ENCODE results near the gene TMEFF2.
"Not testable (repeated sequence)": the region's sequence is repeated elsewhere in the genome, so short reads cannot be mapped to it uniquely, and the experiment has no call there.

TMEFF2 gene

DNA sequence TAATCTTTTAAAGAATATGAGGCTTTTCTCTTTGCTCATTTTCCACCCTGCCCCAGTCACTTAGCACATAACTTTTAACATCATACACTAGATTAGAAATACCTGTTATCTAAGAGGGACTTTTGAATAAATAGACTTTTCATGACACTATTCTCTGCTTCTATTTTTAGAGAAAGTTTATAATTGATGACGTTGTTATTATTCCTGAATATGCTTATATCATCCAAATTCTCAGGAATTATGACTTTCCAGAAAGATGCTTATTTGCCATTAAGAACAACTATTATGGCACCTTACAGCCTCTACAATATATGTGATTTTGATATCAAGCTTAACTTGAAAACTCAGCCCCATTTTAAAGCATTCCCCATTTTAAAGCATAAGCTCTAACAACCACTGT, 11.4 kb downstream of the TMEFF2 start:
- no peak for DNase-seq

DNA sequence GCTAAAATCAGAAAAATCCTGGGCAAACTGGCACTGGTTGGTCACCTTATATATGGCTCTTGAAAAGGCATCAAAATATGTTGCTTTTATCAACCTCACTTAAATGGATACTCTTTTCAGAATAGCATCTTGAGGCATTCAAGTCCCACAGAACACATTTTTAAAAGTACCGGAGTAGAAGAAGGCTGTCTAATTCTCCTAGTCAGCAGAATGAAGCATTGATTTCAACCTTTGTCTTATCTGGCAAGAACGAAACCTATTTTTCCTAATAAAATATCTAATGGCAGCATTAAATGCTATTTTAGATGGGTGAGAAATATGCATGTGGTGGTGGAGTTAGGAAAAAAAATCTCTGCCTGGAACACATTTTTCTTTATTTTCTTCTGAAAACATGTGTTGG, 27.8 kb downstream of the TMEFF2 start:
- no peak for DNase-seq

DNA sequence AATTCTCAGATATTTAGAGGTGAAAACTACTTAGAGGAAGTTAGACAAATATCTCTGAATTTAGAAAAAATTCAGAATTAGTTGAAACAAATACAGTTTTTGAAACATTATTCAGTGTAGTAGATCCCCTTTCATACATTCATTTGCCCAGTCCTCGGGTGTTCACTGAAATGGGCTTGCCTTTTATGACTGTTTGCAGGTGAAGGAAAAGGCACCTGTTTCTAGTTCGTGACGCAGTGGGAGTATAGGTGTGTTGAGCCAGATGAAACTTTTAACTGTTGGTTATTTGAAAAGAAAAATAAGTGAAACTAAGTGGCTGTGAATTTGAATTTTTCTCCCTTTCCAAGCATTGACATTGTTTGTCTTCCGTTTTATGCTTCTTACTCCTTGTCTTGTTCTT, 28.9 kb downstream of the TMEFF2 start:
- DNase-seq, result no peak

DNA sequence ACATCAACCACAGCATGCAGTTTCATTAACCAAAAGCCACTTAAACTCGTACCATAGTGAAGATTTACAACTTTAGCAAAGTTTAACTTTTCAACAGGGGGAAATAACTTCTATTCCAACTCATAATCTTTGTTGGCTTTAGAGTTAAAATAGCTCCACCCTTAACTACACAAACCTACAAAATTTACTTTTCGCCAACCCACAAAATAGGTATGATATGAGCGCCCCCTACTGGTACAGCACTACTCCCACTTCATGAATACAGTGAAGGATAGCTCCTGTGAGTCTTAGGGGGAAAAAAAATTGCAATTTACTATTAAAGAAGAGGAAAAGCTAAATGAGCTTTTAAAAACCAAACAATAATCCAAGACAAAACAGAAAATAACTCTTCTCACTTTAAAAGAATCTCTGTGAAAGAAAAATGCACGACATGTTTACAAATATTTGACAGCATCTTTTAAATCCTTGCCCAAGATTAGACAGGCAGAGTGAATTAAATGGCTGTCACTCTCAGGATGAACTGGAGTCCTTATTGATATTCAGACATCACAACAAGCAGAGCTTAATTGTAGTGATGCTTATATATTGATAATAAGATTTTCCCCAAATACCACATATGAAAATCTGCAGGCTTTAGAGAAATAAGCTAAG, 32.2 kb downstream of the TMEFF2 start:
- peak; percentile 54 for DNase-seq

DNA sequence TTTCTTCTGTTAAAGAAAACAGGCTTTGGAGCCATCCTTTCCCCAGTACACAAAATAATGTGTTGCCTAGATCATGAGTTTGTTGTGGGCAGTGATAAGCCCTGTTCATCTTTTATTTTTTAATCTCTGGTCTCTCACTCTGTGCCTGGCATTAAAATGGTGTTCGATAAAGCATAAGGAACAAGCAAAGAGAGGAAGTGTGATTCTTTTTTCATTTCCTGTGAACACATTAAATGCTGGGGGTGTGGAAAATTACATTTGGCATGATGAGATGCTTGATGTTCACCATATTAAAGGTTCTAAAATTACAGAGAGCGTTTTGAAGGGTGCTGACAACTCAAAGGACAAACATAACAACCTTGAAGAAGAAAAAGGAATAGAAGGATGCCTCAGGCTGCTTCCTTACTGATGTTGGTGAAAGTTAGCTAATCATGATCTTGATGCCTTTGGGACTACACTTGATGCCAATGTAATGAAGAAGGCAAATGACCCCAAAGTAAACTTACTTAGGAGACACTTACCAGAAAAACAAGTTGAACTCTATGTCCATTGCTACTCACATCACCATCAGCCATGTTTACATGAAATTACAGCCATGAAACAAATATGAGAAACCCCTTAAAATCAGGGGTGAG, 33.0 kb downstream of the TMEFF2 start:
- DNase-seq, result no peak

DNA sequence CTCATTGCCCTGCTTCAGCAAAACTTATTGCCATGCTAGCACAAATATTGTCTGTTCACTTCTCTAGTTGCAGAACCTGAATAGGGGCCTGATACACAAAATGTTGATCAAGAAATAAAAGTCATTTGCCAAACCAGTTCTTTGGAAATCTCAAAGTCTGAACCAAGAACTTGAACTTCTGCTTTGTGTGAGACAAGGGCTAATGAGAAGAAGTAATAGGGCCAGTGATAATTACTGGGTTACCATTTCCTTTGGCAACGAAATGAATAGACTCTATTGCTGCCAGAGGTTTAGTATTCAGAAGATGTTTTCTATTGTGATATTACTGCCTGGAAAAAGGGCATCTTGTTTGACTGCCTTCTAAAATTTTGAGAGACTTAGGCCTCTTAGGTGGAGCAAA, 35.0 kb downstream of the TMEFF2 start:
- no peak for DNase-seq

DNA sequence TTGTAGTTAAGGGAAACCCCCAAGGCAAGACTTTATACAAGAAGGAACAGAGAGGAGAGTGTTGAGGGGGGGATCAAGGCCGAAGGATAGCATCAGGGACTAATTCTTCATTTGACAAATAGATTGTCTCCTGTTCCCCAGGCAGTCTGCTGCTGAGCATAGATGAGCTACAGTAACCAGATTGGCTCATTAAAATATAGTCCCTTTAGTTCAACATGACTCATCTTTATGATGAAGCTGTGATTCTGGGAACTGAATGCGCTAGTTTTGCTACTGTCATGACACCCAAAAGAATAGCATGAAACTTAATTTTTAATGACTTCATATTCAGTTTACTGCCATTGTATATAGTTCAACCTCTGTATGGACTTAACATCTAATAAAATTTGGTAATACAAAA, 35.5 kb downstream of the TMEFF2 start:
- DNase-seq, result no peak

DNA sequence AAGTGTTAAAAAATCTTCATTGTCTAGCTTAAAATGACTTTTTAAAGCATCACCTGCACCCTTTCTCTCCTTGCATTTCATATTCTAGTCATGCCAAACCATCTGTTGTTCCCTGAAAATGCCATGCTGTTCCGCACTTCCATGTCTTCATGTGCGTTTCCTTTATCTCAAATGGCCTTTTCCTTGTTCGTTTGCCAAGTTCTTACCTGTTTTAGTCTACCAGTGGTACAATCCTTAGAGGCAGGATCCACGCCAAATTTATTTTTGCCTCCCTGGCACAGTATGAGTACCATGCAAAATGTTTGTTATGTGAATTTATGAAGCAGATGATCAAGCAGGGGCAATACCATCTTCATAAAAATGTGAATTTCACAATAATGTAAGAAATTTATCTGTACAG, 37.0 kb downstream of the TMEFF2 start:
- no peak for DNase-seq

DNA sequence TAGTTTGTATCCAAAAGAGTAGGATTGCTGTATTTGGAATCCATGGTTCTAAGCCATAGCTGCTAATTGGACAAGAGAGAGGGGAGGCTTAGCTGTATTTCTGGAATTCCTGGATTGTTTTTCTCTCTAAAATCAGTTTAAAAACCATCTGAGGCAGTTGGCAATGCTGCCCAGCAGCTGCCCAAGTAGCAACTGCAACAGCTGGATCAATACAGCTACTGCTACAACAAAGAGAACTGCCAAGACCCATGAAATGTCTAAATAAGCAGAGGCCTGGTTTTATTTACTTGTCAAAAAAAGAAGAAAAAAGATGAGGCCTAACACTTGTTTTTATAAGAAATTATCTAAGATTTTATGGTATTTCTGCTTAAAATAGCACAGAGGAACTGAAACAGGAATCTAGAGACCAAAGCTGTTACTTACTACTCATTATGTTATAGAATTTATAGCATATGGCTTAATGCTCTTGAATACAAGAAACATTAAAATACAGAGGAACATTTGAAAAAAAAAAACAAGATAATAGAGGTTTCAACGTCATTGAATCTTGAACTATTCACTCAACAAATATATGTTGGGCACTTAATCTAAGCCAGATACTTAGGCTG, 39.1 kb downstream of the TMEFF2 start:
- DNase-seq, result no peak

DNA sequence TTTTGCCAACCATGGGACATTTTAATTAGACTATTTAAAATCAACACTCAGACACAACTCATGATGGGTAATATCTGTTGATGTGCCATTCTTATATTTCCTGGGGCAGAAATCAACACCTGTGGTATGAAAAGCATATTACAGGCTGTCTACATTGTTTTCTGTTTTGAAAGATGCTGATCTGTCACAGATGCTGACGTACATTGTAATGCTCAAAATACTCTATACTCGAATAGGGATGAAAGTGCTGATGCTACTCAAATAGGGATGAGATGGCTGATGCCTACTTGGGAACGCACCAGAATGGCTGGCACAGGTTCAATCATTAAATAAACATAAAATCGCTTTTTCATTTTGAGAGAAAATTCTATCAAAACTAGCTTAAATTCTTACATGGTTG, 41.2 kb downstream of the TMEFF2 start:
- no peak for DNase-seq

DNA sequence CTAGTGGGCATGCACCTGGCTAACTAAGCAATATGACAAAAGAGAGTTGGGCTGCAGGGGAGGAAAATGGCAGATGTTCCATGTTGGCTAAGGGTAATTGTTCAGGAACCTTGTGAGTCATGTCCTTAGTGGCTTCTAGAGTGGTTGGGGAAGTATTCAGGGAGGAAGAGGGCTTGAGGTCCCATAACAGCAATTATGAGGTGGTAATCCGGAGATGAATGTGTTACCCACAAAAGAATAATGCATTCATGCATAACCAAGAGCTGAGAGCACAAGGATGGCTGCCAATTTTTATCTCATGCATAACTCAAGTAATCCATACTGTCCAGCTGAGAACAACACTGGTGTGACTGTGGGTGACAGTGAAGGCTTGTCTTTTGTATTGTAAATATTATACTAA, 42.9 kb downstream of the TMEFF2 start:
- DNase-seq, result no peak

DNA sequence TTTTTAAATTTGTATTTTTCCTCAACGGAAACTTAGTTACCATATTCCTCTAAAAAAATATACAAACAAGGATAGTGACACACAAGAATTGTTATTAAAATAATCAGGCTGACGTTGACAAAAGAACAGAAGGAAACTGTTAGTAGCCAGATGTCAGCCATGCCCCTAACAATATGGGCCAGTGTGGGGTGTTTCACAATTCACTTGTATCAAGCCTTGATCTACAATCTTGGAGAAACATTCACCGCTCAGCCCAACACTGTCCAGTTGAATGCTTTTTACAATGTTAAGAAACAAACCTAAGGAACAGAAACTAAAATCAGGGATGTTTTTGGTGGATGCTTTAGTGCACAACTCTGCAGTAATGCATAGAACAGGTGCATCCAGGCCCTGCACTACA, 44.6 kb downstream of the TMEFF2 start:
- no peak for DNase-seq

DNA sequence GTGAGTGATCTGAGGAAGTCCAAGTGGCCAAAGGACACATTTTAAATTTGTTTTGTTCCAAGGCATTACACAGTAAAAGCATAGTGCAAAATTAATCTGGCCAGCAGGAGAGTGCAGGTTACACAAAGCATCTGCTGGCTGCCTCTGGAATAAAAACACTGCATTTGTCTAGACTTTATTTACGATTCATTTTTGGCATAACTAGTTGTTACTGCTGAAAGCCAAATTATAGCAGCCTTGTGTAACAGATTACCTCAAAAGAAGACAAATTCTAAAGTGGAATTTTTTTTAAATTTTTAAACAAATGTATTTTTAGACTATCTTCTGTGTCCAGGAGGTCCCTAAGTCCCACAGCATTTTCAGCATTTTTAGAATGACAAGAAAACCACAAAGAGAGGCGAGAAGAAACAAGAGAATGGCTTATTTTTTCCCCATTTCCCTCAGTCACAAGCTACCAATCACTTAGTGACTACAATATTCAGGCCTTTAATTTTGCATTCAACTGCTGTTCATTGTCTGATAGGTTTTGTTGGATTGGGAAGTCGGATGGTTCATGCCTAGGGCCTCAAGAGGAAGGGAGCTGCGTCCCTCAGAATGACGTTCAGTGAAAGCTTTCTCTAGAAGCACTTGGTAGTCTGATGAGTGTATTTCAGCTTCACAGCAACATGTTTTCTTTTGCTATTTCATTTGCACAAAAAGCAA, 46.0 kb downstream of the TMEFF2 start:
- no peak for DNase-seq

DNA sequence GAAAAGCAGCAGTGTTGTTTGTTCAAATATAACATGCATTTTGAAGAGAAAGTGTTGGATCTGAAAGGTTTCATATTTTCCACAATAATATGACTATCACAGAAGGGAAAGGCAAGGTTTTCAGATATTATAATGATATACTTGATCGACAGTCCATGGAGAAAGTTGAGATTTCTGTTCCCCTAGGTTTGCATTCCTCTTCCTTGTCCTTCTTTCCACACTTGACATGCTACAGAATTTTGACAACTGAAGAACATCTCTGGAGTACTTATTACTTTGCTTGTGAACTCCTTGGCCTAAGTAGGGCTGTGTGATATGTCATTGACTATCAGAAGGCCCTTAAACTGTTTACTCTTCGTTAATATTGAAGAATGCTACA, 46.5 kb downstream of the TMEFF2 start:
- DNase-seq, result no peak

DNA sequence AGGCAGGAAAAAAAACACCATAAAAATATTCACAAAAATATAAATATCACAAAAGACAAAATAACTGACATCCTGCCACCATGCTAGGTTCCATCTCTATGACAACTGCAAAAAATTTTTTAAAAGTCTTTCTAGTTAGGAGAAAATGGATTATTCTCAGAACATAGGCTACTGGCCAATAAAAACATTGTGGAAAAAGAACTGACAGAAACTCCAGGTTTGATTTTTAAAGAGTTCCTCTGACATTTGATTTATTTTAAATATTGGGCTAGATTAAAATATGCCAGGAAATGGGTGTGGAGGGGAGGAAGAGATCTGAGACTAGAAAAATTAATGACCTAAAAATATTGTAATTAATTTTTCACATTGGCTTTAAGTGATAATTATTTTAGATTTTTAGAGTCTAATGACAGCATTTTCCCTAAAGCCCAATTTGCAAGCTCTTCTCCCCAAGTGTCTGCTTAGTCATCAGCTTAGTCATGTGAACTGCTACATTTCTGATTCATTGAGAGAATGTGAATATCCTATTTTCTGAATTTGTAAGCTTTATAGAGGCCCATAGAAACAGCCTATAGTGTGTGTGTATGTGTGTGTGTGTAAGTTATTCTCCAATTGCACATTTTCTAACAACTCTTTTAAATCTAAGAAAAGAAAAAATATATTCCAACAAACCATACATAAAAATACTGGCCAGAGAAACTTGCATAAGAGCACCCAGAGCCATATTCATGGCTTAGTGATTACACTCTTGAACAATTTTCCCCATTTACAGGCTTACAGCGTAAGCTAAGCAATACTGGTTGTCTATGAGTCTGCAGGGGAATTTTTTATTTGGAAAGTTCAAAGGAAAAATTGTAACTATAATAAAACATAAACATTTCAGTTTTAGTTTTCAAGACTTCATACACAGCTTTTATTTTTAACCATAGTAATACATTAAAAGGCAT, 48.4 kb downstream of the TMEFF2 start:
- no peak for DNase-seq

DNA sequence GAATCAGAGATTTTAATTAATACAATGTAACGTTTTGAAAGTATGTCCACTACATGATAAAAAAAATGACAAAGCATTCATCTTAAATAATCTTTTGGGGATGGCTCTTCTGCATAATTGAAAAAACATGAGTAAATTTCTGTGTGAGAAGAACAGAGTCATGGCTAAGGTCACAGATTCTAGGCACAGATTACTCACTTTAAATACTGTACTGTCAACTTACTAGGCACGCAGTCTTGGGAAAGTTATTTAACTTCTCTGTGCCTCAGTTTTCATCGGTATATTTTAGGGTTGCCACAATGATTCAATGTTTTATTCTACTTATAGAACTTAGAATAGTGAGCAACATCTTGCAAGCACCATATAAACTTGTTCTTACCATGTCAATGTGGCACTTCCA, 49.2 kb downstream of the TMEFF2 start:
- DNase-seq, result no peak

DNA sequence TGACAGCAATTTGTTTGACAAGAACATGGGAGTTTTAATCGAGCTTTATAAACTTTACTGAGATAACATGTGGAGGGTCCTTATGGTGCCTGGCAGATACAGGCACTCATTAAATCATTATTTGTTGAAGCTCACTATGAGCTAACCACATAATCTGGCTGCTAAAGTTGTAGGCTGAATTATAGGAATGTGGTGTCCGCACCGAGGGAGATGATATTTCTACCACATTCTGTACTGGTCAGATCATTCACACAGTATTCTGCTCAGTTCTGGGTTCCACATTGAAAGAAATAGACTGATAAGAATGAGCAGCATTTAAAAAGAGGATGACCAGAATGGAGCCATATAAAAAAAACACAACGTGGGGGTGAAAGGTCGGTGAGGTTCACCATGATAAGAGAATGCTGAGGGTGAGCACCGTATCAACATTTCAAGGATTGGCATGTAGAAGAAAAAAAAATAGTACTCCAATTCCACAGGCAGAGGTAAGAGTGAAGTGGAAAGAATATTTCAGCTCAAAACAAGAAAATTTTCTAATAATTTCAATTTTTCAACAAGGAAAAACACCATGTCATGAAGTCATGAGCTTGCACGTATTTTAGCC, 54.4 kb downstream of the TMEFF2 start:
- DNase-seq, result no peak

DNA sequence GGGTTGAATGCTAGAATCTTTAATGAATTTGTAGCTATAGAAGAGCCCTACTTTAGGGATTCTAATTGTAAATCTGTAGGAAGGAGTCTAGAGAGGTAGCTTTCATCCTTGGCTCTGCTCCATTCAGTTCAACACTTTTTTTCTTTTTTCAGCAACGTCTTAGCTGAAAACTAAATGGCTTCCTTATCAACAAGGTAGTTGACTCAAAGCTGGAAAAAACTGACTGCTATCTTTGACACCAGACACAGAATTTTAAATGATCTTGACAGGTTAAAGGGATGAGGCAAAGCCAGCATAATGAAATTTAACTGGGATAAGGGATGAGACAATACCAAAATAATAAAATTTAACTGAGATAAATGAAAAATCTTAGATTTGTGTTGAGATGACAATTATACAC, 54.9 kb downstream of the TMEFF2 start:
- no peak for DNase-seq

DNA sequence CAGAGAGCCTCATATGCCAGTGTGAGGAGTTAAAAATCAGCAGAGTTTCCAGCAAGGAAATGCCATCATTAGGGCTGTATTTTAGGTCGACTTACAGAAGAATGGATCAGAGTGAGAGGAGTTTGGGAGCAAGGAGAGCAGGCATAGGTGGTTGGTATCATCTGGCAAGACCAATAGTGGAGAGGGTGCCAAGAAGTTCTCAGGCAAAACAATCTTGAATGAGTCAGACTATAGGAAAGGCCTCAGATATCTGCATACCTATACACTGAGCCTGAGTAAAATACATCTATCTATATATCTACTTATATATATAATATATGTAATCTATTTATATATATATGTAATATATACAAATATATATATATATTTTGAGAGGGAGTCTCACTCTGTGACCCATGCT, 57.3 kb downstream of the TMEFF2 start:
- DNase-seq, result no peak

DNA sequence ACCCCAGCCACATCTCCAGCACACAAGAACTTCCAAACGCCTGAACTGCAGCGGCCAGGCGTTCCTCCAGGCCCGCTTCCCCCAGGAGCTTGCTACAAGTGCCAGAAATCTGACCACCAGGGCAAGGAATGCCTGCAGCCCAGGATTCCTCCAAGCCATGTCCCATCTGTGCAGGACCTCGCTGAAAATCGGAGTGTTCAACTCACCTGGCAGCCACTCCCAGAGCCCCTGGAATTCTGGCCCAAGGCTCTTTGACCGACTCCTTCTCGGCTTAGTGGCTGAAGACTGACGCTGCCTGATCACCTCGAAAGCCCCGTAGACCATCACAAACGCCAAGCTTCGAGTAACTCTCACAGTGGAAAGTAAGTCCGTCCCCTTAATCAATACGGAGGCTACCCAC, 62.1 kb downstream of the TMEFF2 start:
- not testable (repeated sequence) for DNase-seq

DNA sequence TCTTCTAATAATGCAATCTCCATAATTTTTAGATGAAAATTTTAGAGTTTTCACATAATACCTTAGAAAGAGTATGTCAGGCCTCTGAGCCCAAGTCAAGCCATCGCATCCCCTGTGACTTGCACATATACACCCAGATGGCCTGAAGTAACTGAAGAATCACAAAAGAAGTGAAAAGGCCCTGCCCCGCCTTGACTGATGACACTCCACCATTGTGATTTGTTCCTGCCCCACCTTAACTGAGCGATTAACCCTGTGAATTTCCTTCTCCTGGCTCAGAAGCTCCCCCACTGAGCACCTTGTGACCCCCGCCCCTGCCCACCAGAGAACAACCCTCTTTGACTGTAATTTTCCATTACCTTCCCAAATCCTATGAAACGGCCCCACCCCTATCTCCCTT, 64.4 kb downstream of the TMEFF2 start:
- not testable (repeated sequence) for DNase-seq

DNA sequence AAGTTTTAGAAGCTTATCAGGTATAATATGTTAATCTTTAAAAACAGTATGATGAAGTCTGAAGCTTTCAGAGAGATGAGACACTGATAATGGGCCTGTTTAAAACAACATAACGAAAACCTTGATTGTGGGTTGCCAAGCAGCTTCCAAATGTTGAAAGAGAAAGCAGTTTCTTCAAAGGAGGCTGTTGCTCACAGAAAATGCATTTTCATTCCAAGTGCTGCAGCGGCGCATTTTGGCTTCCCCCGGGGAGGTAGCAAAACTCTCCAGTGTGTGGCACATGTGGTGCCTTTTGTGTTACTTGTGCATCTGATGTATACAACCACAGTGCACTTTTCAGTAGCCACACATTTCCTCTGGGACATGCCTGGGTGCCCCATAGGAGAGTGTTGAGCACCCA, 66.1 kb downstream of the TMEFF2 start:
- DNase-seq, result no peak

All from effector CD8-positive, alpha-beta T cell (primary cell).